Loucy (cell line): Measurements from ENCODE around the gene GEMIN4.

Experiments used
- H2AFZ ChIP-seq: fragments of 200-600 bp; sonication (generic); 2 replicates; pipeline ENCODE4 v1.6.0; 2016; ENCODE audit warnings: antibody characterized with exemption, mild to moderate bottlenecking, low read length, moderate library complexity
- H3F3A ChIP-seq: fragments of 200-600 bp; 2 replicates; pipeline ENCODE4 v1.6.0; 2016; ENCODE audit warnings: antibody characterized with exemption, low read depth, mild to moderate bottlenecking
- H3K27me3 ChIP-seq: fragments of 200-600 bp; sonication (generic); 2 replicates; pipeline ENCODE4 v1.6.1; 2014; ENCODE audit warnings: low read length, mild to moderate bottlenecking; ENCODE audit not compliant: insufficient read depth, poor library complexity, severe bottlenecking
- H3K36me3 ChIP-seq: fragments of 200-600 bp; sonication (generic); 2 replicates; pipeline ENCODE4 v1.6.1; 2016; ENCODE audit warnings: low read length; ENCODE audit not compliant: insufficient read depth
- H3K4me1 ChIP-seq: fragments of 200-600 bp; sonication (generic); 2 replicates; pipeline ENCODE4 v1.5.1; 2014; ENCODE audit warnings: low read length, mild to moderate bottlenecking; ENCODE audit not compliant: insufficient read depth, poor library complexity, severe bottlenecking
- H3K4me2 ChIP-seq: fragments of 200-600 bp; sonication (generic); 2 replicates; pipeline ENCODE4 v1.6.0; 2014; ENCODE audit warnings: antibody characterized with exemption, low read length, low read depth, mild to moderate bottlenecking; ENCODE audit not compliant: poor library complexity, severe bottlenecking
- H3K4me3 ChIP-seq: fragments of 200-600 bp; sonication (generic); 2 replicates; pipeline ENCODE4 v1.5.1; 2014; ENCODE audit warnings: low read length, mild to moderate bottlenecking, mixed read lengths; ENCODE audit not compliant: poor library complexity, severe bottlenecking
- H3K79me2 ChIP-seq: fragments of 200-600 bp; sonication (generic); 2 replicates; pipeline ENCODE4 v1.6.1; 2014; ENCODE audit warnings: low read length; ENCODE audit not compliant: insufficient read depth
- H3K9ac ChIP-seq: fragments of 200-600 bp; sonication (generic); 2 replicates; pipeline ENCODE4 v1.6.0; 2014; ENCODE audit warnings: mild to moderate bottlenecking, low read depth, low read length, moderate library complexity; ENCODE audit not compliant: poor library complexity, severe bottlenecking
- H3K9me2 ChIP-seq: fragments of 200-600 bp; sonication (generic); replicated peaks from 2 replicates; pipeline ENCODE4 v1.6.1; 2016; ENCODE audit warnings: low read depth, low read length, mixed read lengths
- H3K9me3 ChIP-seq: fragments of 200-600 bp; sonication (generic); 2 replicates; pipeline ENCODE4 v1.6.1; 2014; ENCODE audit warnings: mild to moderate bottlenecking, antibody characterized with exemption, low read length, low read depth; ENCODE audit not compliant: insufficient read depth
- H4K20me1 ChIP-seq: fragments of 200-600 bp; sonication (generic); 2 replicates; pipeline ENCODE4 v1.6.0; 2014; ENCODE audit warnings: antibody characterized with exemption, low read length, mild to moderate bottlenecking; ENCODE audit not compliant: insufficient read depth, poor library complexity, severe bottlenecking
- EZH2phosphoT487 ChIP-seq: fragments of 200-600 bp; IDR thresholded peaks from 2 replicates; pipeline ENCODE4 v1.6.1; 2018; ENCODE audit warnings: antibody characterized with exemption, mild to moderate bottlenecking, moderate library complexity, borderline replicate concordance
- TF ChIP-seq, protein P1 (sequence below): fragments of 200-600 bp; sonication (generic); conservative IDR thresholded peaks from 2 replicates; pipeline ENCODE4 v1.5.1; 2014; ENCODE audit warnings: mild to moderate bottlenecking, antibody characterized with exemption, low read length

GEMIN4 gene

GRCh38 chr17:737561-738113, 14.4 kb downstream of the GEMIN4 start:
- H3K36me3 ChIP-seq: peaks cover 22% of the 10 kb centered on the region; the same call in 1 of the 2 replicates
- peaks cover 51% of the 10 kb centered on the region for H3K79me2 ChIP-seq
- TF ChIP-seq, protein P1, sequence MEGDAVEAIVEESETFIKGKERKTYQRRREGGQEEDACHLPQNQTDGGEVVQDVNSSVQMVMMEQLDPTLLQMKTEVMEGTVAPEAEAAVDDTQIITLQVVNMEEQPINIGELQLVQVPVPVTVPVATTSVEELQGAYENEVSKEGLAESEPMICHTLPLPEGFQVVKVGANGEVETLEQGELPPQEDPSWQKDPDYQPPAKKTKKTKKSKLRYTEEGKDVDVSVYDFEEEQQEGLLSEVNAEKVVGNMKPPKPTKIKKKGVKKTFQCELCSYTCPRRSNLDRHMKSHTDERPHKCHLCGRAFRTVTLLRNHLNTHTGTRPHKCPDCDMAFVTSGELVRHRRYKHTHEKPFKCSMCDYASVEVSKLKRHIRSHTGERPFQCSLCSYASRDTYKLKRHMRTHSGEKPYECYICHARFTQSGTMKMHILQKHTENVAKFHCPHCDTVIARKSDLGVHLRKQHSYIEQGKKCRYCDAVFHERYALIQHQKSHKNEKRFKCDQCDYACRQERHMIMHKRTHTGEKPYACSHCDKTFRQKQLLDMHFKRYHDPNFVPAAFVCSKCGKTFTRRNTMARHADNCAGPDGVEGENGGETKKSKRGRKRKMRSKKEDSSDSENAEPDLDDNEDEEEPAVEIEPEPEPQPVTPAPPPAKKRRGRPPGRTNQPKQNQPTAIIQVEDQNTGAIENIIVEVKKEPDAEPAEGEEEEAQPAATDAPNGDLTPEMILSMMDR: no peak
- no peak for TF ChIP-seq EZH2phosphoT487

GRCh38 chr17:733743-734142, 18.3 kb downstream of the GEMIN4 start:
- Histone ChIP-seq H3K9me3 (no peaks in the 10 kb centered on the region), H3K27me3 (no peaks in the 10 kb centered on the region), H3K4me3 (peak overlapping the region; percentile 88), H3K9ac (peak overlapping the region; percentile 75), H3K4me2 (peak overlapping the region; percentile 92), H3K79me2 (peaks cover 51% of the 10 kb centered on the region), H2AFZ (no peak overlapping the region), H3K9me2 (no peaks in the 10 kb centered on the region), H4K20me1 (peaks cover 3% of the 10 kb centered on the region), H3K4me1 (peaks cover 48% of the 10 kb centered on the region), H3F3A (no peaks in the 10 kb centered on the region), H3K36me3 (peaks cover 5% of the 10 kb centered on the region; the same call in 1 of the 2 replicates)
- TF ChIP-seq, protein P1: no peak
- TF ChIP-seq EZH2phosphoT487: no peak

More at GRCh38 chr17:737561-738113, 14.4 kb downstream of the GEMIN4 start:
- Histone ChIP-seq H3F3A (no peaks in the 10 kb centered on the region), H3K27me3 (no peaks in the 10 kb centered on the region), H3K9me3 (no peaks in the 10 kb centered on the region), H2AFZ (no peak overlapping the region), H3K9me2 (no peaks in the 10 kb centered on the region), H3K4me2 (no peak overlapping the region), H4K20me1 (peaks cover 3% of the 10 kb centered on the region), H3K4me1 (peaks cover 34% of the 10 kb centered on the region), H3K4me3 (no peak overlapping the region), H3K9ac (no peak overlapping the region)

DNA sequence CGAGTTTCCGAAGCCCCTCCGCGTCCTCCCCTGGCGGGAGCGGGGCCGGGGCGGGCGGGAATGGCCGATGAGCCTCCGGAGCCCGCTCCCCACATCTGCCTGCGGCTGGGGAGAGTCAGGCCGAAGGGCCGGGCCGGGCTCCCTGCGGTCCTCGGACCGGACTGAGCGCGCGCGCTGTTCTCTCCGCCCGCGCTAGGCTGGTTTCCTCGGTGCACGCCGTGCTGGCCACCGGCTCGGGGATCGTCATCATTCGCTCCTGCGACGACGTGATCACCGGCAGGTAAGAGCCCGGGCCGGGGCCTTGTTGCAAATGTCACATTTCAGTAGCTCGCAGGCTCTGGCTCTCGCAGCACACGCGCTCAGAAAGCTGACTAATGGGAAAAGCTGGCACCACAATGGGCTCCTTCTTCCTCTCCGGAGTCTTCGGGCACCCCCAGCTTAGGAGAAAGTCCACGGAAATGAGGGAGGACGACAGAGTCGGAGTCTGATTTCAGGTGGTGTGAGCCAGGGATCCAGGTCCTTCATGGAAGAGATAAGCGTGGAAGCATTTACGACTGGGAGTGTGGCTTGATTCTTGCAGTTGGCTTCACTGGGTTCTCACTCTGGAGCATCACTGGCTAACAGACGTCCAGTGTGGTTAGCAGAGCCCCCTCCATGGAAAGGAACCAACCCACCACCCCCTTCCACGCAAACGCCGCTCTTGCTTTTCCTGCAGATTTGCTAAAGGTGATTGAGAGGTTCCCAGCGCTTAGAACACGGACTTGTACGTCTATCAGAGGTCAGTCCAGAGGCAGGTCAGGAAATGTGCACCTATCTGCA, 19.0 kb downstream of the GEMIN4 start:
- Histone ChIP-seq H3K9me3 (no peaks in the 10 kb centered on the region), H3K27me3 (no peaks in the 10 kb centered on the region), H3K9ac (peak overlapping the region; percentile 75), H4K20me1 (peaks cover 3% of the 10 kb centered on the region), H3K4me3 (peak overlapping the region; percentile 88), H2AFZ (peak overlapping the region; percentile 55), H3K36me3 (no peaks in the 10 kb centered on the region), H3K79me2 (peaks cover 51% of the 10 kb centered on the region), H3K4me1 (peaks cover 48% of the 10 kb centered on the region), H3K4me2 (peak overlapping the region; percentile 92), H3F3A (no peaks in the 10 kb centered on the region), H3K9me2 (no peaks in the 10 kb centered on the region)
- TF ChIP-seq EZH2phosphoT487: no peak
- TF ChIP-seq, protein P1: no peak
